ENCODE data around the gene OR6B2. TPM values are rescaled to one million over a fixed set of nuclear protein-coding genes. Genes with fewer than 3 reads are reported as not detected.

The OR6B2 gene
- total and polyA plus RNA-seq, 2 of the 4 experiments (the other 2 are of a cell fraction): not detected

DNA sequence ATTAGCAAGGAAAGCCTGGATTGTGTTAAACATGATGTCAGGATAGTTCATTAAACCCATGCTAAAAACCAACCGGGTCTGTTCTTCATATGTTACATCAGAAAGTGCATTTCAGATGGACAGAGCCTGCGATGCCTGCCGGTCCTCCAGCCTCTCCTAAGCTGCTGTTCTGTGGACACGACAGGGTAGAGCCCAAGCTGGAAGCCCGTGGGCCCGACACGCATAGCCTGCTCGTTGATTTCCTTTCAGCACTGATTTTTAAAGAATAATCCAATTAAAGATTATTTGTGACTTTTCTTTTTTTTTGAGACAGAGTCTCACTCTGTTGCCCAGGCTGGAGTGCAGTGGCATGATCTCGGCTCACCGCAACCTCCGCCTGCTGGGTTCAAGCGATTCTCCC is 22.3 kb upstream of the OR6B2 start:
- peaks cover 46% of the 10 kb centered on the region for H3K27me3 ChIP-seq (ENCODE audit: control insufficient read depth, insufficient read depth, low read length)
- DNase-seq: no peak
- in situ Hi-C loops (cut with MboI; ENCODE audit: low sequenced_read_pairs): no loop called here

More for the DNA sequence above, 22.3 kb upstream of the OR6B2 start:
- dilution Hi-C loops (cut with HindIII; ENCODE audit: low sequenced_read_pairs, unreplicated experiment) (no loop called here), intact Hi-C loops (cut with micrococcal nuclease) (no loop called here)
- CTCF ChIA-PET: interaction anchor here (1.5 kb wide), 1 partner anchor 9 kb away, joined by 6 read pairs; no protein-coding TSS in a partner anchor
- Histone ChIP-seq H3K4me3 (ENCODE audit: insufficient read depth, low read depth, low read length) (no peak overlapping the region), H4K8ac (ENCODE audit: low read depth in 2 of 2, low read length in 2 of 2) (no peak overlapping the region), H3K18ac (ENCODE audit: low read depth, low read length) (no peak overlapping the region), H3K23ac (ENCODE audit: low read depth, low read length) (no peak overlapping the region), H2AK9ac (replicated peaks; ENCODE audit: low read depth, low read length, poor library complexity) (no peak overlapping the region), H4K91ac (ENCODE audit: insufficient read depth, low read depth, low read length) (no peak overlapping the region), H3K14ac (replicated peaks; ENCODE audit: low read depth, low read length) (no peak overlapping the region), H4K5ac (ENCODE audit: low read depth, low read length) (no peak overlapping the region), H2BK120ac (ENCODE audit: low read depth, low read length) (no peak overlapping the region), H3K27ac (ENCODE audit: insufficient read depth, low read length) (no peak overlapping the region), H3K4me1 (ENCODE audit: control insufficient read depth, insufficient read depth, low read length) (no peaks in the 10 kb centered on the region), H3K4ac (ENCODE audit: low read depth, low read length) (no peak overlapping the region), H3K56ac (ENCODE audit: extremely low read depth, insufficient read depth, low read length) (no peak overlapping the region), H3K4me2 (ENCODE audit: low read depth, low read length) (no peak overlapping the region), H3K36me3 (ENCODE audit: control insufficient read depth, insufficient read depth, low read length) (no peaks in the 10 kb centered on the region), H2BK5ac (ENCODE audit: low read depth, low read length, poor library complexity, severe bottlenecking) (no peak overlapping the region), H4K20me1 (ENCODE audit: insufficient read depth, low read length) (no peaks in the 10 kb centered on the region), H3K79me1 (ENCODE audit: low read depth in 1 of 2, low read length in 2 of 2) (no peaks in the 10 kb centered on the region), H2AK5ac (ENCODE audit: low read depth, low read length) (no peak overlapping the region), H2AFZ (replicated peaks; ENCODE audit: low read length, poor library complexity) (no peak overlapping the region), H3K9me3 (ENCODE audit: control insufficient read depth, insufficient read depth, low read length) (no peaks in the 10 kb centered on the region), H3K9me1 (ENCODE audit: insufficient read depth, low read length) (no peaks in the 10 kb centered on the region), H3K9ac (ENCODE audit: low read depth, low read length) (no peak overlapping the region), H2BK15ac (ENCODE audit: low read depth, low read length) (no peak overlapping the region), H2BK20ac (ENCODE audit: low read depth, low read length) (no peak overlapping the region)
- ATAC-seq (ENCODE audit: low read depth): no peak
- TF ChIP-seq ELK1 (IDR thresholded peaks at IDR 0.05; ENCODE audit: borderline replicate concordance, low read depth, low read length): no peak
- TF ChIP-seq FOS (IDR thresholded peaks at IDR 0.05; ENCODE audit: low read depth, low read length): no peak
- TF ChIP-seq MXI1 (IDR thresholded peaks at IDR 0.05; ENCODE audit: borderline replicate concordance, low read depth, low read length): no peak
- TF ChIP-seq RCOR1 (IDR thresholded peaks at IDR 0.05; ENCODE audit: insufficient replicate concordance, low read length): no peak
- TF ChIP-seq MAZ (IDR thresholded peaks at IDR 0.05; ENCODE audit: borderline replicate concordance, low read depth, low read length): no peak
- no peak for TF ChIP-seq CEBPB (IDR thresholded peaks at IDR 0.05; ENCODE audit: low read depth, low read length)
- TF ChIP-seq, protein P1, sequence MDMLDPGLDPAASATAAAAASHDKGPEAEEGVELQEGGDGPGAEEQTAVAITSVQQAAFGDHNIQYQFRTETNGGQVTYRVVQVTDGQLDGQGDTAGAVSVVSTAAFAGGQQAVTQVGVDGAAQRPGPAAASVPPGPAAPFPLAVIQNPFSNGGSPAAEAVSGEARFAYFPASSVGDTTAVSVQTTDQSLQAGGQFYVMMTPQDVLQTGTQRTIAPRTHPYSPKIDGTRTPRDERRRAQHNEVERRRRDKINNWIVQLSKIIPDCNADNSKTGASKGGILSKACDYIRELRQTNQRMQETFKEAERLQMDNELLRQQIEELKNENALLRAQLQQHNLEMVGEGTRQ (IDR thresholded peaks at IDR 0.05; ENCODE audit: low read depth, low read length): no peak
- no peak for TF ChIP-seq MAFK (IDR thresholded peaks at IDR 0.05; ENCODE audit: low read depth, low read length)
- no peak for TF ChIP-seq POLR2A (IDR thresholded peaks at IDR 0.05; ENCODE audit: low read depth, low read length)
- no peak for TF ChIP-seq SMC3 (IDR thresholded peaks at IDR 0.05; ENCODE audit: low read depth, low read length)
- TF ChIP-seq NFE2L2 (IDR thresholded peaks at IDR 0.05; ENCODE audit: low read depth, low read length): no peak
- no peak for TF ChIP-seq RAD21 (IDR thresholded peaks at IDR 0.05; ENCODE audit: low read length)
- no peak for TF ChIP-seq BHLHE40 (IDR thresholded peaks at IDR 0.05; ENCODE audit: low read depth, low read length)
- TF ChIP-seq, protein P2, sequence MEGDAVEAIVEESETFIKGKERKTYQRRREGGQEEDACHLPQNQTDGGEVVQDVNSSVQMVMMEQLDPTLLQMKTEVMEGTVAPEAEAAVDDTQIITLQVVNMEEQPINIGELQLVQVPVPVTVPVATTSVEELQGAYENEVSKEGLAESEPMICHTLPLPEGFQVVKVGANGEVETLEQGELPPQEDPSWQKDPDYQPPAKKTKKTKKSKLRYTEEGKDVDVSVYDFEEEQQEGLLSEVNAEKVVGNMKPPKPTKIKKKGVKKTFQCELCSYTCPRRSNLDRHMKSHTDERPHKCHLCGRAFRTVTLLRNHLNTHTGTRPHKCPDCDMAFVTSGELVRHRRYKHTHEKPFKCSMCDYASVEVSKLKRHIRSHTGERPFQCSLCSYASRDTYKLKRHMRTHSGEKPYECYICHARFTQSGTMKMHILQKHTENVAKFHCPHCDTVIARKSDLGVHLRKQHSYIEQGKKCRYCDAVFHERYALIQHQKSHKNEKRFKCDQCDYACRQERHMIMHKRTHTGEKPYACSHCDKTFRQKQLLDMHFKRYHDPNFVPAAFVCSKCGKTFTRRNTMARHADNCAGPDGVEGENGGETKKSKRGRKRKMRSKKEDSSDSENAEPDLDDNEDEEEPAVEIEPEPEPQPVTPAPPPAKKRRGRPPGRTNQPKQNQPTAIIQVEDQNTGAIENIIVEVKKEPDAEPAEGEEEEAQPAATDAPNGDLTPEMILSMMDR (conservative IDR thresholded peaks at IDR 0.05; ENCODE audit: low read depth, low read length): no peak
- TF ChIP-seq RFX5 (IDR thresholded peaks at IDR 0.05; ENCODE audit: low read depth, low read length): no peak
- TF ChIP-seq CHD1 (IDR thresholded peaks at IDR 0.05; ENCODE audit: low read depth, low read length): no peak
- BruUV-seq (replicated peaks): no TSS peak
- POLR2A ChIA-PET (ENCODE audit: unreplicated experiment): interaction anchor here (0.6 kb wide), 1 partner anchor 502 kb away, joined by 3 read pairs; no protein-coding TSS in a partner anchor
- 47% methylated on average over 3 of the region's 12 CpGs; no CpG with 5 or more reads in 1 of the 2 experiments for WGBS, 2 experiments (ENCODE audit: extremely low coverage in 2 of 2, insufficient read length in 1 of 2)
